Mesenchymal stem cell (in vitro differentiated cells and primary cell): ENCODE measurements around the gene ZNF546.

Source experiments
- DNase-seq: peaks from one replicate; pipeline ENCODE4 v3.0.0-alpha.2; 2013
- H2AFZ ChIP-seq: one replicate; pipeline ENCODE4 v1.6.1; 2013; ENCODE audit warnings: low read depth, mild to moderate bottlenecking, control low read depth, inconsistent platforms, low read length, moderate library complexity
- H2AK5ac ChIP-seq: 2 replicates; pipeline ENCODE4 v1.6.1; 2013; ENCODE audit warnings: low read length, moderate library complexity, mild to moderate bottlenecking, inconsistent platforms; ENCODE audit not compliant: severe bottlenecking
- H2BK120ac ChIP-seq: one replicate; pipeline ENCODE4 v1.6.1; 2013; ENCODE audit warnings: low read depth, mild to moderate bottlenecking, inconsistent platforms, low read length, moderate library complexity
- H2BK12ac ChIP-seq, 2 experiments: one replicate each; pipeline ENCODE4 v1.6.1; 2013; ENCODE audit warnings: inconsistent platforms in 2 of 2, low read length in 2 of 2, mild to moderate bottlenecking in 2 of 2, moderate library complexity in 2 of 2, control low read depth in 1 of 2
- H2BK15ac ChIP-seq: one replicate; pipeline ENCODE4 v1.6.1; 2013; ENCODE audit warnings: mild to moderate bottlenecking, low read depth, inconsistent platforms; ENCODE audit not compliant: poor library complexity, severe bottlenecking
- H2BK5ac ChIP-seq: 2 replicates; pipeline ENCODE4 v1.6.1; 2013; ENCODE audit warnings: low read depth, mild to moderate bottlenecking, low read length, control low read depth, inconsistent platforms; ENCODE audit not compliant: poor library complexity, severe bottlenecking
- H3K14ac ChIP-seq, 2 experiments: one replicate each; pipeline ENCODE4 v1.6.1; 2013; ENCODE audit warnings: inconsistent platforms in 2 of 2, low read length in 2 of 2, control low read depth in 1 of 2, mild to moderate bottlenecking in 1 of 2, moderate library complexity in 1 of 2
- H3K18ac ChIP-seq, 2 experiments: one replicate each; pipeline ENCODE4 v1.6.1; 2013; ENCODE audit warnings: inconsistent platforms in 2 of 2, low read length in 2 of 2, control low read depth in 1 of 2, low read depth in 1 of 2, mild to moderate bottlenecking in 1 of 2
- H3K23ac ChIP-seq, 2 experiments: one replicate each; pipeline ENCODE4 v1.6.1; 2013; ENCODE audit warnings: inconsistent platforms in 2 of 2, low read length in 2 of 2, mild to moderate bottlenecking in 2 of 2, moderate library complexity in 2 of 2, control low read depth in 1 of 2
- H3K27ac ChIP-seq: 2 replicates; pipeline ENCODE4 v1.5.1; 2013; ENCODE audit warnings: mild to moderate bottlenecking, moderate library complexity, low read length, control low read depth, inconsistent platforms; ENCODE audit not compliant: poor library complexity, severe bottlenecking
- H3K27me3 ChIP-seq, 2 experiments: 2 replicates each; pipeline versions ENCODE4 v1.6.1 to v1.7.0; 2013; ENCODE audit warnings: low read length in 2 of 2, mild to moderate bottlenecking in 2 of 2, moderate library complexity in 2 of 2, control low read depth in 1 of 2, inconsistent platforms in 1 of 2; ENCODE audit not compliant: control insufficient read depth in 1 of 2, insufficient read depth in 1 of 2
- H3K36me3 ChIP-seq, 2 experiments: 2 replicates each; pipeline versions ENCODE4 v1.6.1 to v1.7.0; 2013; ENCODE audit warnings: low read length in 2 of 2, control low read depth in 1 of 2, inconsistent platforms in 1 of 2, low read depth in 1 of 2, mild to moderate bottlenecking in 1 of 2; ENCODE audit not compliant: insufficient read depth in 2 of 2, control insufficient read depth in 1 of 2
- H3K4ac ChIP-seq, 2 experiments: one replicate each; pipeline ENCODE4 v1.6.1; 2013; ENCODE audit warnings: inconsistent platforms in 2 of 2, low read length in 2 of 2, mild to moderate bottlenecking in 2 of 2, moderate library complexity in 2 of 2, control low read depth in 1 of 2, low read depth in 1 of 2
- H3K4me1 ChIP-seq: 2 replicates; pipeline ENCODE4 v1.6.1; 2013; ENCODE audit warnings: low read depth, low read length, control low read depth; ENCODE audit not compliant: control insufficient read depth, insufficient read depth
- H3K4me2 ChIP-seq: 2 replicates; pipeline ENCODE4 v1.6.1; 2013; ENCODE audit warnings: low read length, mild to moderate bottlenecking, inconsistent platforms; ENCODE audit not compliant: poor library complexity, severe bottlenecking
- H3K4me3 ChIP-seq, 2 experiments: 2 replicates each; pipeline versions ENCODE4 v1.5.1 to v1.7.0; 2013; ENCODE audit warnings: low read length in 2 of 2, mild to moderate bottlenecking in 2 of 2, control low read depth in 1 of 2, low read depth in 1 of 2; ENCODE audit not compliant: insufficient read depth in 1 of 2
- H3K79me1 ChIP-seq: replicated peaks from 2 replicates; pipeline ENCODE4 v1.6.1; 2013; ENCODE audit warnings: mild to moderate bottlenecking, control low read depth, low read length, inconsistent platforms; ENCODE audit not compliant: poor library complexity, severe bottlenecking
- H3K9ac ChIP-seq: 2 replicates; pipeline ENCODE4 v1.7.0; 2013; ENCODE audit warnings: mild to moderate bottlenecking, low read length, moderate library complexity
- H3K9me3 ChIP-seq: 2 replicates; pipeline ENCODE4 v1.7.0; 2013; ENCODE audit warnings: mild to moderate bottlenecking, low read length; ENCODE audit not compliant: control insufficient read depth
- H4K8ac ChIP-seq: one replicate; pipeline ENCODE4 v1.6.1; 2013; ENCODE audit warnings: inconsistent platforms, mild to moderate bottlenecking, low read length, moderate library complexity
- H4K91ac ChIP-seq: one replicate; pipeline ENCODE4 v1.6.1; 2013; ENCODE audit warnings: mild to moderate bottlenecking, low read length, inconsistent platforms
- WGBS: methylation state at CpG from one replicate; pipeline ENCODE4 v1.1.7; 2013; ENCODE audit warnings: mixed read lengths; 5-methylcytosine and 5-hydroxymethylcytosine counted together

Gene ZNF546

GRCh38 chr19:40013991-40014390, 17.1 kb downstream of the ZNF546 start:
- peaks cover 3 to 56% of the 10 kb centered on the region in 2 experiments for H3K36me3 ChIP-seq
- H3K27me3 ChIP-seq = no peaks in the 10 kb centered on the region
- no peak overlapping the region for H3K4me2 ChIP-seq
- WGBS = 100% methylated on average over 1 of the region's 4 CpGs
- H3K4me3 ChIP-seq = peak overlapping the region in 1 of 2 experiments; percentile 57
- H3K14ac ChIP-seq = no peak overlapping the region
- H4K91ac ChIP-seq = no peak overlapping the region
- no peak overlapping the region for H2BK12ac ChIP-seq
- no peak overlapping the region for H3K4ac ChIP-seq
- H2BK15ac ChIP-seq = no peak overlapping the region
- H3K9me3 ChIP-seq = peaks cover 90% of the 10 kb centered on the region
- H3K4me1 ChIP-seq = no peaks in the 10 kb centered on the region
- DNase-seq = no peak
- no peaks in the 10 kb centered on the region for H3K79me1 ChIP-seq
- H3K18ac ChIP-seq = no peak overlapping the region
- H2AK5ac ChIP-seq = no peak overlapping the region
- H2AFZ ChIP-seq = no peak overlapping the region
- H3K23ac ChIP-seq = no peak overlapping the region
- H3K27ac ChIP-seq = no peak overlapping the region
- no peak overlapping the region for H4K8ac ChIP-seq
- no peak overlapping the region for H3K9ac ChIP-seq
- H2BK120ac ChIP-seq = no peak overlapping the region
- H2BK5ac ChIP-seq = no peak overlapping the region

- Histone ChIP-seq H3K27ac (no peak overlapping the region), H2BK12ac (no peak overlapping the region), H3K14ac (no peak overlapping the region), H3K9me3 (peaks cover 89% of the 10 kb centered on the region), H2BK5ac (no peak overlapping the region), H2AK5ac (no peak overlapping the region), H3K36me3 (peaks cover 0 to 3% of the 10 kb centered on the region in 2 experiments), H2BK120ac (no peak overlapping the region), H4K8ac (no peak overlapping the region), H3K9ac (no peak overlapping the region), H3K23ac (no peak overlapping the region), H3K79me1 (no peaks in the 10 kb centered on the region), H3K4me2 (no peak overlapping the region), H4K91ac (no peak overlapping the region), H3K4me3 (peak overlapping the region in 1 of 2 experiments; percentile 57), H3K4me1 (no peaks in the 10 kb centered on the region), H3K27me3 (no peaks in the 10 kb centered on the region), H3K18ac (no peak overlapping the region), H3K4ac (no peak overlapping the region), H2BK15ac (no peak overlapping the region), H2AFZ (no peak overlapping the region)
- WGBS = 65% methylated on average over 3 of the region's 3 CpGs
- DNase-seq = no peak
Measured at GRCh38 chr19:40023969-40024368, 27.1 kb downstream of the ZNF546 start.

- Histone ChIP-seq H2BK12ac (no peak overlapping the region), H3K4ac (no peak overlapping the region), H4K8ac (no peak overlapping the region), H2AFZ (no peak overlapping the region), H3K4me3 (peak overlapping the region in 1 of 2 experiments; percentile 30), H3K23ac (no peak overlapping the region), H2BK15ac (no peak overlapping the region), H3K27ac (no peak overlapping the region), H3K79me1 (no peaks in the 10 kb centered on the region), H3K36me3 (peaks cover 0 to 3% of the 10 kb centered on the region in 2 experiments), H2AK5ac (no peak overlapping the region), H3K18ac (no peak overlapping the region), H3K27me3 (no peaks in the 10 kb centered on the region), H3K14ac (no peak overlapping the region), H3K4me2 (no peak overlapping the region), H4K91ac (no peak overlapping the region), H3K9me3 (peaks cover 89% of the 10 kb centered on the region), H3K4me1 (no peaks in the 10 kb centered on the region), H2BK120ac (no peak overlapping the region), H2BK5ac (no peak overlapping the region), H3K9ac (no peak overlapping the region)
- DNase-seq = no peak
- 93% methylated on average over 2 of the region's 4 CpGs for WGBS
Measured at GRCh38 chr19:40025938-40026596, 29.2 kb downstream of the ZNF546 start.

GRCh38 chr19:40026597-40026970, 29.7 kb downstream of the ZNF546 start:
- no peak overlapping the region for H2BK12ac ChIP-seq
- no peak overlapping the region for H4K91ac ChIP-seq
- H2BK5ac ChIP-seq = no peak overlapping the region
- no peak overlapping the region for H2AK5ac ChIP-seq
- 97% methylated on average over 5 of the region's 5 CpGs for WGBS
- H3K18ac ChIP-seq = no peak overlapping the region
- H4K8ac ChIP-seq = no peak overlapping the region
- H3K27me3 ChIP-seq = no peaks in the 10 kb centered on the region
- peaks cover 92% of the 10 kb centered on the region for H3K9me3 ChIP-seq
- no peak overlapping the region for H3K4ac ChIP-seq
- H2BK15ac ChIP-seq = no peak overlapping the region
- H3K4me1 ChIP-seq = no peaks in the 10 kb centered on the region
- H2BK120ac ChIP-seq = no peak overlapping the region
- H3K4me2 ChIP-seq = no peak overlapping the region
- no peak for DNase-seq
- H3K23ac ChIP-seq = no peak overlapping the region
- peaks cover 2 to 3% of the 10 kb centered on the region in 2 experiments for H3K36me3 ChIP-seq
- no peaks in the 10 kb centered on the region for H3K79me1 ChIP-seq
- H3K9ac ChIP-seq = no peak overlapping the region
- H3K27ac ChIP-seq = no peak overlapping the region
- peak overlapping the region in 1 of 2 experiments; percentile 30 for H3K4me3 ChIP-seq
- H3K14ac ChIP-seq = no peak overlapping the region
- no peak overlapping the region for H2AFZ ChIP-seq
